IPS DF 4.7 (cell line): ENCODE measurements around the gene PDSS2.
"Not testable (repeated sequence)": the region's sequence is repeated elsewhere in the genome, so short reads cannot be mapped to it uniquely, and the experiment has no call there.

Source experiments
- DNase-seq: peaks from one replicate; pipeline ENCODE4 v3.0.0-alpha.2; 2013; ENCODE audit warnings: low spot score; ENCODE audit errors: extremely low read depth

Gene PDSS2

DNA sequence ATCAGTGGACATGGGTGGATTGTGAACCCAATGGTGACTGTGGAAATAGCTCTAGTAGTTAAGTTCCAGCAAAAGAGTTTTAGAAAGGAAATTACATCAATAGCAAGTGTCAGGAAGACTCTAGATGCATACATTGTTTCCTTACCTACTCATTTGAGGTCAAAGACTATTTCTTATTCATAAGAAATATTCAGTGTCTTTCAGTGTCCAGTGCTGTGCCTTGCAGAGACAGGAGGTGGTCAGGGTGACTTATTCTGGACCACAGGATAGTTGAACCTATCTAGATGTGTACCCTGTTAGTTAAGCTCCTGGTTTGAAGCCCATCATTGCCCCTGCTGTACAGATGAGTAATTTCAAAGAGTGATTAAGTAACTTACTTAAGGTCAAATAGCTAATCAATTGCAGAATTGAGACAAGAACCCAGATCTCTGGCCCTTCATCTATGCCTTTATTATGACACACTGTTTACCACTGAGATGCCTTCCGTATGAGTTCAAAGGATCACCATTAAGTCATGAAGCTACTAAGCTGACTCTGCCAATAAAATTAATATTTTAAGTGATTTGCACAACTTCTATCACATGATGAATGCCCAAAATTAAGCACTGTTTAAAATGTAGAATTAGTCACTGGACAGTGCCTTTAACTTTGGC, 136.1 kb downstream of the PDSS2 start:
- DNase-seq: no peak

DNA sequence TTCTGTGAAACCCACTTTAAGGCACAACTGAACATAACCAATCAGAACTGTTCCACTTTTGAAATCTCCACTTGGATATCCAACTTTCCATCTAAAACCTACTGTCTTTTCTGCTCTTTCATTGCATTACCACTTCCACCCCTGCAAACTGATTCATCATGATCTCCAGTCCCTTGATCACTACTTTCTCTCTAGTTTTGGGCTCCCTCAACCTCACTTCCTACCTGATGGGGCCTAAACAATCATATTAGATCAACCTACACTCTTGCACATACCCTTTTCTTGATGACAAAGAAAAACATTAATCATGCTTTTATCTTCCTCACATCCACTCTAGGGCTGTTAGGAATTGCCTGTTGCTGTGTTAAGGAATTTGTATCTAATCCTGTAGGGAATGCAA, 137.6 kb downstream of the PDSS2 start:
- no peak for DNase-seq

DNA sequence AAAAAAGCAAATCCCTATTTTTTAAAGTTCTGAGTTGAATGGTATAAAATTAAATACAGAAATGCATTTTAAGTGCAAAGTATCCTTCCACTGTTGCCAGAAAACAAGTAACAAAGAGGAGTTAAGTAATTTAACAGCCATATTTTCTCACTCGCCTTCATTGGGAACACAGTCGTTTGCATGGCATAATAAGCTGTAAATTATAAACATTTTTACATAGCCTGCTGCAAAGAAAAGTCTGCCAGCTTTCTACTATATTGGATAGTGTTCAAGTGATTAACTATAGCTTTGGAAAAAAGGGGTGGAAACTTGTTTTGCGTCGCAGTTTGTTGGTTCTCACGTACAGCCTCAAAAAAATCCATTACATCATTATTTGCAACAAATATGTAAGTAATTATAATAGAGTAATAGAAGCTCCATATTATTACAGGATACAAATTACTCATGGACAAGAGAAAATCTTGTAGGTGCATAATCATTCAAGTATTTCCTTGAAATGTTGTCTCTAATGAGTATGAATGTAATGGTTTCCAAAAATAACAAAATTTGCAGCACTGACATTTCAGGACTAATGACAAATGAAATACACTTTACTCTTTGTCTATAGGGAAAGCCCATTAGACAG, 139.3 kb downstream of the PDSS2 start:
- no peak for DNase-seq

DNA sequence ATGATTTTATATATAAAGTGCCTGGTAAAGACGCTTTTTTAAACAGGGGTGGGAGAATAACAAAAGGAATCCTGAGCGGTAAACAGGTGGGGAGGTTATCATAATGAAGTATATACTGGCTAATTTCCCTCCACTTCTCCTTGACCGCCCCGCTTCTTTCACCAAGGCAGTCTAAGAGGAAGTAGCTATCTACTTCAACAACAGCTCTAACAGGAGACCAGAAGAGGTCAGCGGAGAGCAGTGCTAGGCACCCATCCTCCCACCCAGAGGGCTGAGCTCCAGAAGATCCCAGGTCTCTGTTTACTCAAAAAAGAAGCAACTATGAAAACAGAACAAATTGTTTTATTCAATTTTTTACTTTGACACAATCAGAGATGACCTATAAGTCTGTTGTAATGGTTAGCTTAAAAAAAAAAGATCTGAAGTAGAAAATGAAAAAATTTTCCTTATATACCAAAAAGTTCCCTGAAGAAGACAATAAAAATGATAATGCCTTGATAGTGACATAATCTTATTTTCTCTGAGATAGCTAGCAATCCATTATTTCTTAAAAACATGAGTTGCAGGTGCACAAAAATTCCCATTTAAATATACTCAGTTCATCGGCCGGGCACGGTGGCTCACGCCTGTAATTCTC, 141.1 kb downstream of the PDSS2 start:
- DNase-seq: peak; percentile 25

DNA sequence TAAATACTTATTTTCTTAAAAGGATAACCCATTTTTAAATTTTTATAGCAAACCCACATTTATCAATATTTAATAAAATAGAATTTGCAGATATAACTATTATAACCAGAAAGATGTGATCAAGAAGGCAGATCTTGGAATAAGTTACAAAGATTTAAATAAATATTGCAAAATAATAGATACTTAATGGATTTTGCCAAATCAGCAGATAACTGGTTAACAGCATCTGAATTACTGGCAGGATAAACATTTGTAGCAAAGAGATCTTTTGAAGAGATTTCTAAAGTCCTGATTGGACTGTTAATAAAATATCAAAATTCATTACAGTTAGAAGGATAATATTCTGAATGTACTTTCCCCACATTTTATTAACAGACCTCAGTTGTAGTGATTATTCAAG, 144.2 kb downstream of the PDSS2 start:
- DNase-seq: no peak

DNA sequence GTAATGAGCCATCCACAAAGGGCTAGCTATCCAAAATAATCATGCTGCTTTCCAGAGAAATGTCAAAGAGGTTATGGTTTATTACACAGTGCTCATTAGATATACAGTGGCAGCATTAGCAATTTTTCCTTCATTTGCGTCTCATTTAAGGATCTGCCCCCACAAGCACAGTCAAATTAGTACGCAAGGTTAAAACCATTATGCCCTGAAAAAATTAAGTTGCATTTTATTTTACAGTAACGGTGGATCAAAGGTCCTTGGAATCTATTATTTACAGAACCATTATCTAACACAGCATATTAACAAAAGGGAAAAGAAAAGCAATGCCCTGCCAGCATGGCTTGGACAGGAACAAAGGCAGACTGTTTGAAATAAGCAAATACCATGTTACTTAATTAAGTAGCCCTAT, 144.8 kb downstream of the PDSS2 start:
- no peak for DNase-seq

DNA sequence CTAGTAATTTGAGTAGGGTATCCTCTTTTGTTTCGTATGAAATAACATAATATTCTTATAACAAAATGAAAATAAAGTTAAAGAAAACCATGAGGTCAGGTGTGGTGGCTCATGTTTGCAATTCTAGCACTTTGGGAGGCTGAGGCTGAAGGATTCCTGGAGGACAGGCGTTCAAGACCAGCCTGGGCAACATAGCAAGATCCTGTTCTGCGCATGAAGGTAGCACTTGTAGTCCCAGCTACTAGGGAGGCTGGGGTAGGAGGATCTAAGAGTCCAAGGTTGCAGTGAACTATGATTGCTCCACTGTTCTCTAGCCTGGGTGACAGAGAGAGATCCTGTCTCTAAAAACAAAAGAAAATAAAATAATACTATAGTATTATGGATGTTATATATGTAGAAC, 145.6 kb downstream of the PDSS2 start:
- no peak for DNase-seq

DNA sequence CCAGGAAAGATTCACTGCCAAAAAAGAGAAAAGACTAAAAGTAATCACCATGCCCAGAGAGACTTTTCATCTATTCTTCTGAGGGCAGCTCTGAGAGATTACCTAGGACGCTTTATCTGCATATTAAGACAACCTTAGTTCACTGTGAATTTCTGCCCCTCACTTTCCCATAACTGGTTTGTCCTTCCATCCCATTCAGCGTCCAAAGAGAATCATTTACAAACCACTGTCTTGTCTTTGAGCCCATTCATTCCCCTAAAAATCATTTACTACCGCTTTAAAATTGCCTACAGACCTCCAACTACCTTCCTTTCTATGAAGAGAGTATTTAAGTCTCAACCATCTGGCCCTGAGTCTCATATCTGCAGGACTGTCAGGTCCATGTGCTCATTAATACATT, 149.0 kb downstream of the PDSS2 start:
- DNase-seq: no peak

DNA sequence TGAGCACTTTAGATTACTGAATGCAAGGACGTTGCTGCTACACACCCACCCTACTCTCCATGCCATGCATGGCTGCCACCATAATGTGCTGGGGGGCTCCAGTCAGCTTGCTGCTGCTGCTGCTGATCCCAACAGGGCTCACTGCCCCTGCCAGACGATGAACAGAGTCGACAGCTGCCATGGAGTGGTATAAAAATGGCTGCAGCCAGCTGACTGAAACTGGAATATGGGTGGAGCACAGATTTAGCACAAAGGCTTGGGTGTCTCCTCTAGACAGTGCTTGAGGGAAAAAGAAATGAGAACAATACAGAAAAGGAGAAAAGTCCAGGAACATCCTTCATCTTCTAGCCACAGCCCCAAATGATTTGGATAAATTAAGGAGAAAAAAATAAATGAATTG, 150.7 kb downstream of the PDSS2 start:
- no peak for DNase-seq

DNA sequence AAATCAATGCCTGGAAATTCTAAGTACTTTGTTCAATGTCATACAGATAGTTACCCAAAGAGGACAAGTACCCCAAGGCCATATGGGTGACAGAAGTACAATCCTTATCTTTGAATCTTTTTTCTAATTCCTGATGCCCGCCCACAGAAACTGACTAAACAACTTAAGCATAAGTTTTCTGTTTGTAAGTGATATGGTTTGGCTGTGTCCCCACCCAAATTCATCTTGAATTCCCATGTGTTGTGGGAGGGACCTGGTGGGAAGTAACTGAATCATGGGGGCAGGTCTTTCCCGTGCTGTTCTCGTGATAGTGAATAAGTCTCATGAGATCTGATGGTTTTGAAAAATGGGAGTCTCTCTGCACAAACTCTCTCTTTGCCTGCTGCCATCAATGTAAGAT, 153.4 kb downstream of the PDSS2 start:
- DNase-seq: not testable (repeated sequence)

DNA sequence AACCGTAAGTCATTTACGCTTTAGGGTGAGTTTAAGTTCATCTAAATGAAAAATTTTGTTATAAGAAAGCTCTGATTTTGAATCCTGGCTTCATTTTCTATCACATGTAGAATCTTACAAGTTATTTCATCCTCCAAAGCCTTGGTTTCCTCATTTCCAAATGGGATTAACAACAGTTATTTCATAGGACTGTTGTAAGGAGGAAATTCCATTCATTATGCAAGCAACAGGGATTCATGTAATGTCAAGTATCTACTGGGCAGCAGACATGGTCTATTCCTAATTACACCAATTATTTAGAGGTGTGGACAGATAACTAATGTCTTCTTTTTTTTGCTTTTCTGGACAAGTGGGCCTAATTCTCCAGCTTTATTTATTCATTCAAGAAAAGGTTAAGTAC, 154.0 kb downstream of the PDSS2 start:
- no peak for DNase-seq

DNA sequence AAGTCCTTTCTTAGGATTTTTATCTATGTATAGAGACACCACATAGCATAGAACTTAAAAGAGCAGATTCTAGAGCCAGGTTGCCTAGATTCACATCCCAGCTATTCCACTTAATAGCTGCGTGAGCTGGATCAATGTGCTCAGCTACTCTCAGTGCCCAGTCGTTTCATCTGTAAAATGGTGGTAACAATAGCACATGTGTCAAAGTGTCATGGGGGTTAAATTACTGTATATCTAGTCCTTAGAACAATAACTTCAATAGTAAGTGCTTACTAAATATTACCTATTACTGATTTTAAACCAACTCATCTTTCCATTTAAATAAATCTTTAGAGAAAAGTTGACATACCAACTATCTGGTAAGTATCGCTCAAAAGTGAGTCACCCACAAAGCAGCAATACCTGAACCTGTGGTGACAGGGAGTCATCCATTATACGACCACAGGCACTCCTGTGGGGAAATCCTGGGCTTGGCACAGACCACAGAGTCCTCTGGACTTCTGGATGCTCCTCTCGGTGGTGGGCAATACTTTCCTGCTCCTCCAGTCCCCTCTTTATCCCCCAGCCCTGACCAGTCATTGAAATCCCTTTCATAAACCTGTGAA, 154.8 kb downstream of the PDSS2 start:
- no peak for DNase-seq

DNA sequence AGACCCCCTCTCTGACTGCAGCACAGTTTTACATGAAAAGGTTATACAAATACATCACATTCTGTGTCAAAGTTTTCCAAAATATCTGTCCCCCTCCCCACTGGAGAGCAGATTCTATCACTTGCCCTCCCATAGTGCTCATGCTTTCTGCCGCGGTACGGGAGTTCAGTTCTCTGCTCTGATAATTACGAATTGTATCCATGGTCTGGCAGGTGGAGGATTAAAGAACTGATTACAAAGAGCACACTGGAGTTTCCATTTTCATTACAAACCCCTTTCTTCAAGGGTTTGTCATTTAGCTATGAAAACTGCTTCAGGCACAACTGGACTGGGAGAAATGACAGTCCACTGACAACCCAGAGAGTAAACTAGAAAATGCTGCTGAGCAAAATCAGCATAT, 166.0 kb downstream of the PDSS2 start:
- no peak for DNase-seq

DNA sequence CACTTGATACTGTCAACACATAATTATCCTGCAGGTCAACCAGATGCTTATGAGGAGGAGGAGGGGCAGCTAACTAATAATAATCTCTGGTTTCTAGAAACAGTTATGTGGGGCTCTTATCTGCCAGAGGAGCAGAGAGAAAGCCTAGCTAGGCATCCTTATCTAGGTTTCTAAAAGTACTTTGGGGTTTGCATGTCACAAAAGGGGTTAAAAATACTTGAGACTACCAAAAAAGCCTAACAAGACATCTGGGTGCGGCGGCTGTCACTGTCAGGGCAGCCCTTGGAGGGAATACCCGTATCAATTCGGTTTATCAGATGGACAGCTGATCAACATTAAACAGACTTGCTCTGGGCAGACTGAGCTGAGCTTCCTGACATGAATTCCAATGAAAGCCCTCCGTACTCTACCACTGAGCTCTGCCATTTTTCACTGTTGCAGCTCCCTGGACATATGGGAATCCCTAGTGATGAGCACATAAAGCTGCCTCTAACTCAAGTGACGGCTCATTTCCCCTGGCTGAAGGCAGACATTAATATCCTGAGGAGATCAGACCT, 166.6 kb downstream of the PDSS2 start:
- DNase-seq: no peak

DNA sequence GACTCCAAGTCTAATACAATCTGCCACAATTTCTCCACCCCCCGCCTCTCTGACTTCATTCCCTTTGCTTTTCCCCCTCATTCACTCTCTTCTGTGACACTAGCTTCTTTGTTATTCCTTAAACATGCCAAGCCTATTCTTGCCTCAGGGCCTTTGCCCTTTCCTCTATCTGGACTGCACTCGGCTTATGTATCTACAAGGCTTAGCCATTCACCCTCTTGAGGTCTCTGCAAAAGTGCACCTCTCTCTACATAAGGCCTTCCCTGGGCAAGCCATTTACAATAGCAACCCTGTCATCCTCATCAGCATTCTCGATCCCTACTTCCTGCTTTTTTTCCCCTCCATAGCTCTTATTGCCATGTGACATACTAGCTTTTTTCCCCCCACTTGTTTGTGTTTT, 168.9 kb downstream of the PDSS2 start:
- DNase-seq: no peak

DNA sequence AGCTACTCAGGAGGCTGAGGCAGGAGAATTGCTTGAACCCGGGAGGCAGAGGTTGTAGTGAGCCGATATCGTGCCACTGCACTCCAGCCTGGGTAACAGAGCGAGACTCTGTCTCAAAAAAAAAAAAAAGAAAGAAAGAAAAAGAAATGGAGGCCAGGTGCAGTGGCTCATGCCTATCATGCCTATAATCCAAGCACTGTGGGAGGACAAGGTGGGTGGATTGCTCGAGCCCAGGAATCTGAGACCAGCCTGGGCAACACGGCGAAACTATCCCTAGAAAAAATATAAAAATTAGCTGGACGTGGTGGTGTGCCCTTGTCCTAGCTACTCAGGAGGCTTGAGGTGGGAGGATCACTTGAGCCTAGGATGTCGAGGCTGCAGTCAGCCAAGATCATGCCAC, 170.1 kb downstream of the PDSS2 start:
- not testable (repeated sequence) for DNase-seq

DNA sequence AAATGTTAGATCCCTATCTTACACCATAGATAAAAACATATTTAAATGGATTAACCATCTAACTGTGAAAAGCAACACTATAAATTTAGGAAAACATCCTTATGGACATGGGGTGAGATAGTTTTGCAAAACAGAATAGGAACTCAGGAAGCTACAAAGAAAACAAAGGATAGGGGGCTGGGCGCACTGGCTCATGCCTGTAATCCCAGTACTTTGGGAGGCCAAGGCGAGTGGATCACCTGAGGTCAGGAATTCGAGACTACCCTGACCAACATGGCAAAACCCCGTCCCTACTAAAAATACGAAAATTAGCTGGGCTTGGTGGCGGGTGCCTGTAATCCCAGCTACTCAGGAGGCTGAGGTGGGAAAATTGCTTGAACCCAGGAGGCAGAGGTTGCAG, 173.7 kb downstream of the PDSS2 start:
- not testable (repeated sequence) for DNase-seq

DNA sequence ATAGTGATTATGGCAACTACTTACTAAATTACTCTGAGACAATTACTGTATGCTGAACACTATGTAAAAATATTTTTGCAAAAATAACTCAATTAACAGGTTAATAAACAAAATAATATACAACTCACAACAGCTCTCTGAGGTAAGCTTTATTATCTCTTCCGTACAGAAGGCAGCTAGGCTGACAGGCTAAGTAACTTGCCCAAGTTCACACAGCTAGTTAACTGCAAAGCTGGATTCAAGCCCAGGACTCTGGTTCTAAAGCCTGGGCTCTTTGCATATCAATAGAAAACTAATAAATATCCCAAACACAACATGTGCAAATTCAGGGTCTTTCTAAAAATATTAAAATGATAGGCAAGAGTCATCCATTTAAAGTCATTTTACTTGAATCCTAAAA, 174.6 kb downstream of the PDSS2 start:
- no peak for DNase-seq

DNA sequence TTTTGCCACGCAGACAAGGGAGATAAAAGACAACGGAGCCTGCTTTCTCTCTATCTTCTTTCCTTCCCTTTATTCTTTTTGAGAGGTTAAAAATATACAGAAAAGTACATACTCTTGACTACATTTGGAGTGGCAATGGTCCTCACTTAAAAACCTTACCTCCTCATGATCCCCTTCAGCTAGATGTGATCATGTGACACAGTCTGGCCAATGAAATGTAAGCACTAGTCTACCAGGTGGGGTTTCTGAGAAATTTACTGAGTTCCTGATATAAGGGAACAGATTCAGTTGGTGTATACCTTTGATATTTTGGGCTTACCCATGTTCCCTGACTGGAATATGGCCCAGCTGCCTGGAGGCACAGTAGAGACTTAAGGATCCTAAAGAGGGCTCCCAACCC, 178.6 kb downstream of the PDSS2 start:
- DNase-seq: no peak

DNA sequence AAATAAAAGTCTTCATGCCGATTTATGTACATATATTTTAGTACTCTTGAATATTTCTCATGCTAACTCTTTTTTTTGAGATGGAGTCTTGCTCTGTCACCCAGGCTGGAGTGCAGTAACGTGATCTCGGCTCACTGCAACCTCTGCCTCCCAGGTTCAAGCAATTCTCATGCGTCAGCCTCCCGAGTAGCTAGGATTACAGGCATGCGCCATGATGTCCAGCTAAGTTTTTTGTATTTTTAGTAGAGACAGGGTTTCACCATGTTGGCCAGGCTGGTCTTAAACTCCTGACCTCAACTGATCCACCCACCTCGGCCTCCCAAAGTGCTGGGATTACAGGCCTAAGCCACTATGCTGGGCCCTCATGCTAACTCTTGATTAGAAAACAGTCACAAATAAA, 179.4 kb downstream of the PDSS2 start:
- DNase-seq: not testable (repeated sequence)

DNA sequence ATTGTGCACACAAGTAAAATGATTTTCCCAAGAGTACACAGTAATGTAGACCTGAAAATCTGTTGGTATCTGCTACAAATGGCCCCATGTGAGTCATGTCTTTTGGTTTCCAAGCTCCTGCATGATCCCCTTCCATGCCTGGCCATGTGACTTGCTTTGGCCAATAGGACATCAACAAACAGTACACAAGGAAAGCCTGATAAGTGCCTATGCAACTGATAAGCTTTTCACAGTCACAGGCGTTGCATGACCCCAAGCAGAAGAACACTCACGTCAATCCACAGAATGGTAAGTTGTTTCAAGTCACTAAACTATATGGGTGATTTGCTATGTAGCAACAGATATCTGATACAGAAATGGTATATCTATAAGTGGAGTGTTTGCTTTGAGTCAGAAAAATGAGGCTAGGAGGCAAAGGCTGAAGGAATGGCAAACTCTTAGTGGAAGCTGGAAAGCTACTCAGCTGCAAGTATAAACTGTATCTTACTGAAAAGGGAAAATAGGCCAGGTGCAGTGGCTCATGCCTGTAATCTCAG, 184.0 kb downstream of the PDSS2 start:
- DNase-seq: no peak

DNA sequence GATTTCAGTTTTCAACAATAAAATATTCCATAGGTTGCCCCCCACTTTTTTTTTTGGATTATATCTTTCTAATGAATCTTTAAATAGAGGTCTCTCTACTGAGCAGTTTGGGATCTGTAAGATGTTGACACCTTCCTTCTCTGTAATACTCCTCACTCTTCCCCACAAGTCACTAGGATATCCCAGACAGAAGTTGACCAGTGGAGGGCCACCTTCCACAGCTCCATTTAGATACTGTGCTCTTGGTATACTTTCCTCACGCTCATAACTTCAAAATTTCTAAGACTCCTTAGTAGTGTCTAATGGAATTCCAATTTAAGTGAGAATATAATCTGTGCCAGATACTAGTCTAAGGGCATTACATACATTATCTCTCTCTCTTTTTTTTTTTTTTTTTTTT, 185.1 kb downstream of the PDSS2 start:
- no peak for DNase-seq
